ENCODE results near the gene CIPC.

DNA sequence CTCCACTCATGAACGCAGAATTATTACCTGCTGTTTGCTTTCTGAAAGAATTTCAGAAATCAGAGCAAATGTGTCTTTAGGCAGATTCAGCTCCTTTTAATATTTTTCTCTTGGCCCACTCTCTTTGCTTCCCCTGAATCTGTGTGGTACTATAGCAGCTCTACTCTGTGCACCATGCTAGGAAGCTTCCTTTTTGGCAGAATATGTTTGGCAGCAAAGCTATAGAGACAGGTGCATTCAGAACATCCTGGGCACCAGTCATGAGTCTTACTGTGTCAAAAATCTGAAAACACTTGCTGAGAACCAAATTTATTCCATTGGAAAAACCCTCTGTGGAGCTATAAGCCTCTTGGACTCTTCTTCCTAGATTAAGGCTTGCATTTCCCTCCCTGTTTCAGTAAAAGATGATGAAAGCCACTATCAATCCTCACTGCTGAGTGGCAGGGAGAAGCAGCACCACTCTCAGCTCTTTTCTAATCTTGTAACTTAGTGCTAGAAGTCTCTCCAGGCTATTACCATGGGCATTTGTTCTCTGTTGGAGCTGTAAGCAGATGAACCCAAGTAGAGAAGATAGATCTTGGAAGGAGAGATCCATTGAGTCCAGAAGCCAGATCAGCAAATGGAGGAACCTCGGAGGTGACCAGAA is 18.2 kb downstream of the CIPC start:
- TF ChIP-seq, protein P1, sequence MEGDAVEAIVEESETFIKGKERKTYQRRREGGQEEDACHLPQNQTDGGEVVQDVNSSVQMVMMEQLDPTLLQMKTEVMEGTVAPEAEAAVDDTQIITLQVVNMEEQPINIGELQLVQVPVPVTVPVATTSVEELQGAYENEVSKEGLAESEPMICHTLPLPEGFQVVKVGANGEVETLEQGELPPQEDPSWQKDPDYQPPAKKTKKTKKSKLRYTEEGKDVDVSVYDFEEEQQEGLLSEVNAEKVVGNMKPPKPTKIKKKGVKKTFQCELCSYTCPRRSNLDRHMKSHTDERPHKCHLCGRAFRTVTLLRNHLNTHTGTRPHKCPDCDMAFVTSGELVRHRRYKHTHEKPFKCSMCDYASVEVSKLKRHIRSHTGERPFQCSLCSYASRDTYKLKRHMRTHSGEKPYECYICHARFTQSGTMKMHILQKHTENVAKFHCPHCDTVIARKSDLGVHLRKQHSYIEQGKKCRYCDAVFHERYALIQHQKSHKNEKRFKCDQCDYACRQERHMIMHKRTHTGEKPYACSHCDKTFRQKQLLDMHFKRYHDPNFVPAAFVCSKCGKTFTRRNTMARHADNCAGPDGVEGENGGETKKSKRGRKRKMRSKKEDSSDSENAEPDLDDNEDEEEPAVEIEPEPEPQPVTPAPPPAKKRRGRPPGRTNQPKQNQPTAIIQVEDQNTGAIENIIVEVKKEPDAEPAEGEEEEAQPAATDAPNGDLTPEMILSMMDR (conservative IDR thresholded peaks at IDR 0.05; ENCODE audit: low read length), result no peak
- no peak for TF ChIP-seq EZH2phosphoT487 (IDR thresholded peaks at IDR 0.05; ENCODE audit: borderline replicate concordance)

Data from Loucy (cell line).